ENCODE data around the gene ZFP36L1.

ZFP36L1 gene

DNA sequence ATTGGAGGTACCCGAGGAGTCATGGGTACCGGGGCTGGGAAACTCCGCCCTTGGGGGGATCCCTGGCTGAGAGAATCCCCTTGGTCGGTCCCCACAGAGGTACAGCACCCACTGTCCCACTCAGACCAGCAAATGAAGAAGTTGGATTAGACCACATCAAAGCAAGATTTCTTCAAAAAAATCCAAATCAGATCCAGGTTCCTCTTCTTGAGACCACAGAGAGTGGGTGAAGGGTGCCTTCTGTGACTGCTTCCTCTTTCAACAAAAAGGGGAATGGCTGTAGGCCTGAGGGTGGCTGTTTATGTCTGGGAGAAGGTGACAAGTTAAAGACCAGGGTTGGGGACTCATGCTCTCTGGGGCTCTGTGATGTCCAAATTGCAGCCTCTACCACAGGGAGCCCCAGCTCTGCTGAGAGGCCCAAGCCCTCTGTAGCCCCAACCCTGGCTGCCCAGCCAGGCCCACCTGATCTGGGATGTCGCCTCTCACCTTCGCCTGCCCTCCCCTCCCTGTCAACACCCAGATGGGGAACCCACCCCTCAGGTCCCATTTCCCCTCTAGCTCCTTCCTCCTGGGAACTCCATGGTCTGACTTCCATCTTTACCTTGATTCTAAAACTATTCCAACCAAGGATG is 50.9 kb downstream of the ZFP36L1 start:
- no peaks in the 10 kb centered on the region for H3K36me3 ChIP-seq (ENCODE audit: low read depth)
- H3K27ac ChIP-seq (ENCODE audit: poor library complexity, severe bottlenecking): no peak overlapping the region
- no peaks in the 10 kb centered on the region for H3K9me3 ChIP-seq (ENCODE audit: severe bottlenecking)
- no peak for DNase-seq (ENCODE audit: low spot score)
- no peaks in the 10 kb centered on the region for H3K27me3 ChIP-seq (ENCODE audit: insufficient read depth, poor library complexity, severe bottlenecking)
- TF ChIP-seq, protein P1, sequence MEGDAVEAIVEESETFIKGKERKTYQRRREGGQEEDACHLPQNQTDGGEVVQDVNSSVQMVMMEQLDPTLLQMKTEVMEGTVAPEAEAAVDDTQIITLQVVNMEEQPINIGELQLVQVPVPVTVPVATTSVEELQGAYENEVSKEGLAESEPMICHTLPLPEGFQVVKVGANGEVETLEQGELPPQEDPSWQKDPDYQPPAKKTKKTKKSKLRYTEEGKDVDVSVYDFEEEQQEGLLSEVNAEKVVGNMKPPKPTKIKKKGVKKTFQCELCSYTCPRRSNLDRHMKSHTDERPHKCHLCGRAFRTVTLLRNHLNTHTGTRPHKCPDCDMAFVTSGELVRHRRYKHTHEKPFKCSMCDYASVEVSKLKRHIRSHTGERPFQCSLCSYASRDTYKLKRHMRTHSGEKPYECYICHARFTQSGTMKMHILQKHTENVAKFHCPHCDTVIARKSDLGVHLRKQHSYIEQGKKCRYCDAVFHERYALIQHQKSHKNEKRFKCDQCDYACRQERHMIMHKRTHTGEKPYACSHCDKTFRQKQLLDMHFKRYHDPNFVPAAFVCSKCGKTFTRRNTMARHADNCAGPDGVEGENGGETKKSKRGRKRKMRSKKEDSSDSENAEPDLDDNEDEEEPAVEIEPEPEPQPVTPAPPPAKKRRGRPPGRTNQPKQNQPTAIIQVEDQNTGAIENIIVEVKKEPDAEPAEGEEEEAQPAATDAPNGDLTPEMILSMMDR (IDR thresholded peaks at IDR 0.05; ENCODE audit: poor library complexity, severe bottlenecking): no peak
- no peaks in the 10 kb centered on the region for H3K4me1 ChIP-seq (ENCODE audit: insufficient read depth, poor library complexity, severe bottlenecking)
- ATAC-seq (ENCODE audit: low read depth): no peak
- H3K4me3 ChIP-seq (ENCODE audit: severe bottlenecking): no peak overlapping the region

DNA sequence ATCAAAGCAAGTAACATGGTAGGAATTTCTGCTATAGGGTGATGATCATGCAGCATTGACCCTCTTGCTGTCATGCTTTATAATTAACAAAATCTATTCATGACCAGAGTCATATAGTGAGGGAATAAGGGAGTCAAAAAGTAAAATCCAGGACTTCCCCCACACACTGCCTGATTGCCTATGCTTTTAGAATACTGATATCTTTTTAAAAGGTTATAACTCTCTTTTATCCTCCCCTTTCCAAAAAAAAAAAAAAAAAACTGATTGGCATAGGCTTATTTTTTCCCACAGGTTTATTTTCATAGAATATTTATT is 51.4 kb downstream of the ZFP36L1 start:
- H3K4me1 ChIP-seq (ENCODE audit: insufficient read depth, poor library complexity, severe bottlenecking): no peaks in the 10 kb centered on the region
- no peak for DNase-seq (ENCODE audit: low spot score)

DNA sequence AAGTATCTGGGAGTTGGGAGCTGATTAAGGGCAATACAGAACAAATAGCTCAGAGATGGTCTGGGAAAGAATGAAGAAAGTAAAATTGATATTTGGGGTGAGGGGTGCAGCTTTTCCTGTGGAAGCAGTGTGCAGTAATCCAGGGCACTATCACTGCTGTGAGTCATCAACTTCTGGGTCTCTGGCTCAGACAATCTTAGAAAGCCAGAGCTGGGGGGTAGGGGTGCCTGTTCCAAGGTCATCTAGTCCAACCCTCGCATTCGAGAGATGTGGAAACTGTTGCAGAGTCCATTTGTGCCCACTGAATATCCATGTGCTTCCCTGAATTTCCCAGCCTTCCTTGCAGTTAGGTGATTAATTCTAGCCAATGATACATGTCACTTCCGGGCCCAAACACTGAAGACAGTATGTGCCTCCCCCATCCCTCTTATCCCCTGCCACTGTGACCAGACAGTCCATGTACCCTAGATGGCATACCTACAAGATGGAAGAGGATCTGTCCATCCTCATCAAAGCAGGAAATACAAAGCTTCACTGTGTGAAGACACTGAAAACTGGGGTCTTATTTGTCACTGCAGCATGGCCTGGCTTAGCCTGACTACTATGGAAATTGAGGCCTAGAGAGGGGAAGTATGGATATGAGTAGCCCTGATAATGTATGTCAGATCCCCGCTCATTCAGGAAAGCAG is 51.9 kb downstream of the ZFP36L1 start:
- DNase-seq (ENCODE audit: low spot score) (no peak), ATAC-seq (ENCODE audit: low read depth) (no peak)
- Histone ChIP-seq H3K9me3 (ENCODE audit: severe bottlenecking) (no peaks in the 10 kb centered on the region), H3K27me3 (ENCODE audit: insufficient read depth, poor library complexity, severe bottlenecking) (no peaks in the 10 kb centered on the region), H3K4me1 (ENCODE audit: insufficient read depth, poor library complexity, severe bottlenecking) (no peaks in the 10 kb centered on the region), H3K36me3 (ENCODE audit: low read depth) (no peaks in the 10 kb centered on the region), H3K4me3 (ENCODE audit: severe bottlenecking) (no peak overlapping the region), H3K27ac (ENCODE audit: poor library complexity, severe bottlenecking) (no peak overlapping the region)
- TF ChIP-seq, protein P1 (IDR thresholded peaks at IDR 0.05; ENCODE audit: poor library complexity, severe bottlenecking): no peak

More for the DNA sequence above, 51.4 kb downstream of the ZFP36L1 start:
- no peak for ATAC-seq (ENCODE audit: low read depth)
- Histone ChIP-seq H3K36me3 (ENCODE audit: low read depth) (no peaks in the 10 kb centered on the region), H3K4me3 (ENCODE audit: severe bottlenecking) (no peak overlapping the region), H3K27me3 (ENCODE audit: insufficient read depth, poor library complexity, severe bottlenecking) (no peaks in the 10 kb centered on the region), H3K27ac (ENCODE audit: poor library complexity, severe bottlenecking) (no peak overlapping the region), H3K9me3 (ENCODE audit: severe bottlenecking) (no peaks in the 10 kb centered on the region)
- TF ChIP-seq, protein P1 (IDR thresholded peaks at IDR 0.05; ENCODE audit: poor library complexity, severe bottlenecking): no peak

DNA sequence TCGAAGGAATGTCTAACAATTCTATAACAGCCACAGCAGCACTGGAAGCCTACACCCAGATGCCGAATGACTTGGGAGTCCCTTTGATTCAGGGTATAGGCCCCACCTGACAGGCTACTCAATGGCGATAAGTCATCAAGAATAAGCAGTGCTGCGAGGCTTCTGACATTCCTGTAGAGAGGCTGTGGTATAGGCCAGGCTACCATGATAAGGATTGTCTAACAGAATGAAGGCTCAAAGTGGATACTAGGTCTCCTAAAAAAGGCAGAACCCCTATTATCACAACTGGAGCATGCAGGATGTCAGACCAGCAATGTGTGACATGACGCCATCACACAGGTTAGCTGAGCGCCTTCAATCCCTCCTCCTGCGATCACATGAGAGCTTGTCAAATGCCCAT is 53.2 kb downstream of the ZFP36L1 start:
- Histone ChIP-seq H3K9me3 (ENCODE audit: severe bottlenecking) (no peaks in the 10 kb centered on the region), H3K4me3 (ENCODE audit: severe bottlenecking) (no peak overlapping the region), H3K36me3 (ENCODE audit: low read depth) (no peaks in the 10 kb centered on the region), H3K27ac (ENCODE audit: poor library complexity, severe bottlenecking) (no peak overlapping the region), H3K27me3 (ENCODE audit: insufficient read depth, poor library complexity, severe bottlenecking) (no peaks in the 10 kb centered on the region), H3K4me1 (ENCODE audit: insufficient read depth, poor library complexity, severe bottlenecking) (no peaks in the 10 kb centered on the region)
- ATAC-seq (ENCODE audit: low read depth) (no peak), DNase-seq (ENCODE audit: low spot score) (no peak)
- TF ChIP-seq, protein P1 (IDR thresholded peaks at IDR 0.05; ENCODE audit: poor library complexity, severe bottlenecking): no peak

DNA sequence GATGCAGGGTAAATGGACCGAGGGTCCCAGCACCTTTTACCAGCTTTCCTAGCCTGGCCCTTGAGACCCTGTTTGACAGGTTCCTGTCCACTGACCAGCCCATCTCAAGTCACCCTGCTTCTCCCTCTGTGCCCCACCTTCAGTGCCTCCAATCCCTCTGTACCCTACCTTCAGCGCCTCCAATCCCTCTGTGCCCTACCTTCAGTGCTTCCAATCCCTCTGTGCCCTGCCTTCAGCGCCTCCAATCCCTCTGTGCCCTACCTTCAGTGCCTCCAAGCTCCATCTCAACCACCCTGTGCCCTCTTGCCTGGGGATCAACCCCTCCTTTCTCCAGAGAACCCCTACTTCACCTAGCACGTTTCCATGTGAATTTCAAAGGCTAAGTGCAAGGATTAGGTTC is 54.3 kb downstream of the ZFP36L1 start:
- H3K27me3 ChIP-seq (ENCODE audit: insufficient read depth, poor library complexity, severe bottlenecking): no peaks in the 10 kb centered on the region
- no peaks in the 10 kb centered on the region for H3K9me3 ChIP-seq (ENCODE audit: severe bottlenecking)
- H3K4me3 ChIP-seq (ENCODE audit: severe bottlenecking): no peak overlapping the region
- H3K36me3 ChIP-seq (ENCODE audit: low read depth): no peaks in the 10 kb centered on the region
- ATAC-seq (ENCODE audit: low read depth) (no peak), DNase-seq (ENCODE audit: low spot score) (no peak)
- TF ChIP-seq, protein P1 (IDR thresholded peaks at IDR 0.05; ENCODE audit: poor library complexity, severe bottlenecking): no peak
- H3K4me1 ChIP-seq (ENCODE audit: insufficient read depth, poor library complexity, severe bottlenecking): peaks cover 3% of the 10 kb centered on the region
- H3K27ac ChIP-seq (ENCODE audit: poor library complexity, severe bottlenecking): no peak overlapping the region

Data from RWPE2 (cell line).